ENCODE results near the gene UBAC1. TPM values are rescaled to one million over a fixed set of nuclear protein-coding genes. Genes with fewer than 3 reads are reported as not detected.

Gene UBAC1
- total and polyA plus RNA-seq, 9 of the 15 experiments (the other 6 are each of a cell fraction or from before 2014, with no cell fraction given): 94.0 to 399 (median 228) TPM

DNA sequence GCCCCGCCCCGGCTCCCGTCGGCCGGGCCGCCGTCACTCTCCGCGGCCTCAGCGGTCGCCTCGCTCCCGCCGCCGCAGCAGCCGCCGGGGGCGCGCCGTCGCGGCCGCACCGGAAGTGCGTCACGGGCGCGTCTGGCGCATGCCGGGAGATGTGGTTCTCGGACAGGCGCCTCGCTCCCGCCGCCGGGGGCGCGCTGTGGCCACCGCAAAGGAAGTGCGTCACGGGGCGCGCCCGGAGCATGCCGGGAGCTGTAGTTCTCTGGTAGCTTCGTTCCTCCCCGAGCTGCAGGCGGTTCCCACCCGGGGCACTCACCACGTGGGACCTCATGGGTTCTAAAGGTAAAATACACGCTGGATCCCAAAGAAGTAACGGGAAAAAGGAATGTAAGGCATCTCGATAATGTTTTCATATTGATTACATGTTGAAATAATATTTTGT lies at the start of gene UBAC1 (continued):
- TF ChIP-seq EGR1 (conservative IDR thresholded peaks at IDR 0.05): no peak
- TF ChIP-seq ZNF561 (CRISPR knock-in tag; conservative IDR thresholded peaks at IDR 0.05): no peak
- TF ChIP-seq MYBL2 (IDR thresholded peaks at IDR 0.05; ENCODE audit: low read depth): no peak
- TF ChIP-seq MYBL2 (CRISPR knock-in tag; IDR thresholded peaks at IDR 0.05; ENCODE audit: borderline replicate concordance): no peak
- no peak for TF ChIP-seq ZFX (CRISPR knock-in tag; IDR thresholded peaks at IDR 0.05)
- TF ChIP-seq, protein P1, sequence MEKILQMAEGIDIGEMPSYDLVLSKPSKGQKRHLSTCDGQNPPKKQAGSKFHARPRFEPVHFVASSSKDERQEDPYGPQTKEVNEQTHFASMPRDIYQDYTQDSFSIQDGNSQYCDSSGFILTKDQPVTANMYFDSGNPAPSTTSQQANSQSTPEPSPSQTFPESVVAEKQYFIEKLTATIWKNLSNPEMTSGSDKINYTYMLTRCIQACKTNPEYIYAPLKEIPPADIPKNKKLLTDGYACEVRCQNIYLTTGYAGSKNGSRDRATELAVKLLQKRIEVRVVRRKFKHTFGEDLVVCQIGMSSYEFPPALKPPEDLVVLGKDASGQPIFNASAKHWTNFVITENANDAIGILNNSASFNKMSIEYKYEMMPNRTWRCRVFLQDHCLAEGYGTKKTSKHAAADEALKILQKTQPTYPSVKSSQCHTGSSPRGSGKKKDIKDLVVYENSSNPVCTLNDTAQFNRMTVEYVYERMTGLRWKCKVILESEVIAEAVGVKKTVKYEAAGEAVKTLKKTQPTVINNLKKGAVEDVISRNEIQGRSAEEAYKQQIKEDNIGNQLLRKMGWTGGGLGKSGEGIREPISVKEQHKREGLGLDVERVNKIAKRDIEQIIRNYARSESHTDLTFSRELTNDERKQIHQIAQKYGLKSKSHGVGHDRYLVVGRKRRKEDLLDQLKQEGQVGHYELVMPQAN (IDR thresholded peaks at IDR 0.05; ENCODE audit: borderline replicate concordance): peak; percentile 76; the same call in 1 of the 2 replicates
- no peak for TF ChIP-seq ZNF12 (CRISPR knock-in tag; IDR thresholded peaks at IDR 0.05)
- TF ChIP-seq XRCC3 (IDR thresholded peaks at IDR 0.05): no peak
- TF ChIP-seq ZEB2 (IDR thresholded peaks at IDR 0.05): no peak
- TF ChIP-seq HMG20B (CRISPR knock-in tag; IDR thresholded peaks at IDR 0.05): no peak
- TF ChIP-seq CTBP1 (IDR thresholded peaks at IDR 0.05; ENCODE audit: borderline replicate concordance): peak; percentile 85
- TF ChIP-seq, protein P2, sequence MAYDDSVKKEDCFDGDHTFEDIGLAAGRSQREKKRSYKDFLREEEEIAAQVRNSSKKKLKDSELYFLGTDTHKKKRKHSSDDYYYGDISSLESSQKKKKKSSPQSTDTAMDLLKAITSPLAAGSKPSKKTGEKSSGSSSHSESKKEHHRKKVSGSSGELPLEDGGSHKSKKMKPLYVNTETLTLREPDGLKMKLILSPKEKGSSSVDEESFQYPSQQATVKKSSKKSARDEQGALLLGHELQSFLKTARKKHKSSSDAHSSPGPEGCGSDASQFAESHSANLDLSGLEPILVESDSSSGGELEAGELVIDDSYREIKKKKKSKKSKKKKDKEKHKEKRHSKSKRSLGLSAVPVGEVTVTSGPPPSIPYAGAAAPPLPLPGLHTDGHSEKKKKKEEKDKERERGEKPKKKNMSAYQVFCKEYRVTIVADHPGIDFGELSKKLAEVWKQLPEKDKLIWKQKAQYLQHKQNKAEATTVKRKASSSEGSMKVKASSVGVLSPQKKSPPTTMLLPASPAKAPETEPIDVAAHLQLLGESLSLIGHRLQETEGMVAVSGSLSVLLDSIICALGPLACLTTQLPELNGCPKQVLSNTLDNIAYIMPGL (CRISPR knock-in tag; IDR thresholded peaks at IDR 0.05): no peak
- no peak for TF ChIP-seq ZNF263 (CRISPR knock-in tag; IDR thresholded peaks at IDR 0.05; ENCODE audit: borderline replicate concordance)
- no peak for TF ChIP-seq ZNF134 (CRISPR knock-in tag; conservative IDR thresholded peaks at IDR 0.05)
- TF ChIP-seq U2AF1 (optimal IDR thresholded peaks at IDR 0.05; ENCODE audit: low read depth, low read length): no peak
- TF ChIP-seq, protein P3, sequence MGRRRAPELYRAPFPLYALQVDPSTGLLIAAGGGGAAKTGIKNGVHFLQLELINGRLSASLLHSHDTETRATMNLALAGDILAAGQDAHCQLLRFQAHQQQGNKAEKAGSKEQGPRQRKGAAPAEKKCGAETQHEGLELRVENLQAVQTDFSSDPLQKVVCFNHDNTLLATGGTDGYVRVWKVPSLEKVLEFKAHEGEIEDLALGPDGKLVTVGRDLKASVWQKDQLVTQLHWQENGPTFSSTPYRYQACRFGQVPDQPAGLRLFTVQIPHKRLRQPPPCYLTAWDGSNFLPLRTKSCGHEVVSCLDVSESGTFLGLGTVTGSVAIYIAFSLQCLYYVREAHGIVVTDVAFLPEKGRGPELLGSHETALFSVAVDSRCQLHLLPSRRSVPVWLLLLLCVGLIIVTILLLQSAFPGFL (CRISPR knock-in tag; IDR thresholded peaks at IDR 0.05): no peak
- TF ChIP-seq FOXM1 (IDR thresholded peaks at IDR 0.05; ENCODE audit: low read depth): no peak
- TF ChIP-seq FOXM1 (CRISPR knock-in tag; IDR thresholded peaks at IDR 0.05; ENCODE audit: low read depth): no peak
- TF ChIP-seq PYGO2 (tag; IDR thresholded peaks at IDR 0.05): no peak
- TF ChIP-seq ZNF282 (CRISPR knock-in tag; IDR thresholded peaks at IDR 0.05): no peak
- TF ChIP-seq RFX7 (CRISPR knock-in tag; IDR thresholded peaks at IDR 0.05): no peak
- TF ChIP-seq YBX1 (IDR thresholded peaks at IDR 0.05): no peak
